PC-9 (cell line): ENCODE measurements around the gene SELENOW.

Experiments
- CTCF ChIP-seq: fragments of 200-600 bp; sonication (generic); conservative IDR thresholded peaks from 2 replicates; pipeline ENCODE4 v1.6.1; 2017; ENCODE audit warnings: mixed run types, antibody characterized with exemption, mild to moderate bottlenecking, moderate library complexity
- EZH2 ChIP-seq: fragments of 200-600 bp; sonication (generic); IDR thresholded peaks from 2 replicates; pipeline ENCODE4 v1.8.0; 2017; ENCODE audit warnings: antibody characterized with exemption, low read depth

GRCh38 chr19:47805313-47805712, 26.8 kb downstream of the SELENOW start:
- no peak for TF ChIP-seq CTCF
- no peak for TF ChIP-seq EZH2
